IPS-18a (cell line): Measurements from ENCODE around the gene PPP2R1A.
"Not testable (repeated sequence)": the region's sequence is repeated elsewhere in the genome, so short reads cannot be mapped to it uniquely, and the experiment has no call there.

ENCODE experiments used
- H3K27ac ChIP-seq: one replicate; pipeline ENCODE4 v1.5.1; 2013; ENCODE audit warnings: low read length
- H3K27me3 ChIP-seq: one replicate; pipeline ENCODE4 v1.6.1; 2013; ENCODE audit warnings: mild to moderate bottlenecking, low read length; ENCODE audit not compliant: control insufficient read depth, insufficient read depth
- H3K36me3 ChIP-seq: one replicate; pipeline ENCODE4 v1.6.1; 2013; ENCODE audit warnings: low read depth, low read length; ENCODE audit not compliant: control insufficient read depth
- H3K4me1 ChIP-seq: one replicate; pipeline ENCODE4 v1.6.1; 2013; ENCODE audit warnings: low read depth, low read length; ENCODE audit not compliant: control insufficient read depth
- H3K4me3 ChIP-seq: one replicate; pipeline ENCODE4 v1.5.1; 2013; ENCODE audit warnings: low read length
- H3K9ac ChIP-seq: one replicate; pipeline ENCODE4 v1.6.1; 2013; ENCODE audit warnings: mild to moderate bottlenecking, low read length, moderate library complexity
- H3K9me3 ChIP-seq: one replicate; pipeline ENCODE4 v1.6.1; 2013; ENCODE audit warnings: low read depth, low read length; ENCODE audit not compliant: control insufficient read depth

Gene PPP2R1A

GRCh38 chr19:52187407-52187806, 2.4 kb upstream of the PPP2R1A start:
- Histone ChIP-seq H3K4me3 (no peak overlapping the region), H3K27ac (no peak overlapping the region), H3K9ac (no peak overlapping the region), H3K4me1 (peaks cover 10% of the 10 kb centered on the region), H3K9me3 (no peaks in the 10 kb centered on the region), H3K36me3 (no peaks in the 10 kb centered on the region), H3K27me3 (no peaks in the 10 kb centered on the region)

- peaks cover 4% of the 10 kb centered on the region for H3K36me3 ChIP-seq
- H3K9ac ChIP-seq: peak overlapping the region; percentile 53
- no peaks in the 10 kb centered on the region for H3K9me3 ChIP-seq
- H3K27me3 ChIP-seq: no peaks in the 10 kb centered on the region
- peak overlapping the region; percentile 47 for H3K4me3 ChIP-seq
- H3K4me1 ChIP-seq: peaks cover 10% of the 10 kb centered on the region
- peak overlapping the region; percentile 38 for H3K27ac ChIP-seq
Measured at GRCh38 chr19:52188822-52189734, 774 bp upstream of the PPP2R1A start.

- Histone ChIP-seq H3K36me3 (peaks cover 12% of the 10 kb centered on the region), H3K4me3 (peak overlapping the region; percentile 83), H3K27me3 (no peaks in the 10 kb centered on the region), H3K27ac (peak overlapping the region; percentile 55), H3K9me3 (no peaks in the 10 kb centered on the region), H3K9ac (peak overlapping the region; percentile 83), H3K4me1 (peaks cover 10% of the 10 kb centered on the region)
Measured at GRCh38 chr19:52190487-52191293, 838 bp downstream of the PPP2R1A start.

GRCh38 chr19:52191389-52191788, 1.5 kb downstream of the PPP2R1A start:
- H3K27ac ChIP-seq: no peak overlapping the region
- H3K27me3 ChIP-seq: no peaks in the 10 kb centered on the region
- peaks cover 10% of the 10 kb centered on the region for H3K4me1 ChIP-seq

GRCh38 chr19:52191951-52192350, 2.1 kb downstream of the PPP2R1A start:
- H3K36me3 ChIP-seq: peaks cover 24% of the 10 kb centered on the region
- no peak overlapping the region for H3K27ac ChIP-seq
- H3K9ac ChIP-seq: peak overlapping the region; percentile 83
- H3K9me3 ChIP-seq: no peaks in the 10 kb centered on the region
- H3K4me3 ChIP-seq: peak overlapping the region; percentile 83
- H3K4me1 ChIP-seq: peaks cover 10% of the 10 kb centered on the region
- H3K27me3 ChIP-seq: no peaks in the 10 kb centered on the region

More at GRCh38 chr19:52191389-52191788, 1.5 kb downstream of the PPP2R1A start:
- Histone ChIP-seq H3K4me3 (peak overlapping the region; percentile 83), H3K36me3 (peaks cover 18% of the 10 kb centered on the region), H3K9me3 (no peaks in the 10 kb centered on the region), H3K9ac (peak overlapping the region; percentile 83)

GRCh38 chr19:52196256-52196967, 6.6 kb downstream of the PPP2R1A start:
- H3K36me3 ChIP-seq: peaks cover 44% of the 10 kb centered on the region
- H3K27ac ChIP-seq: no peak overlapping the region
- peaks cover 5% of the 10 kb centered on the region for H3K4me1 ChIP-seq
- H3K9me3 ChIP-seq: no peaks in the 10 kb centered on the region
- no peak overlapping the region for H3K4me3 ChIP-seq
- no peak overlapping the region for H3K9ac ChIP-seq
- H3K27me3 ChIP-seq: no peaks in the 10 kb centered on the region

GRCh38 chr19:52197964-52198363, 8.1 kb downstream of the PPP2R1A start:
- H3K9ac ChIP-seq: no peak overlapping the region
- H3K4me3 ChIP-seq: no peak overlapping the region
- no peaks in the 10 kb centered on the region for H3K27me3 ChIP-seq
- no peaks in the 10 kb centered on the region for H3K4me1 ChIP-seq
- H3K36me3 ChIP-seq: peaks cover 58% of the 10 kb centered on the region
- no peak overlapping the region for H3K27ac ChIP-seq
- no peaks in the 10 kb centered on the region for H3K9me3 ChIP-seq

GRCh38 chr19:52198678-52199077, 8.8 kb downstream of the PPP2R1A start:
- H3K4me1 ChIP-seq: no peaks in the 10 kb centered on the region
- no peak overlapping the region for H3K27ac ChIP-seq
- H3K9me3 ChIP-seq: no peaks in the 10 kb centered on the region
- H3K9ac ChIP-seq: no peak overlapping the region
- peaks cover 62% of the 10 kb centered on the region for H3K36me3 ChIP-seq
- H3K4me3 ChIP-seq: no peak overlapping the region
- H3K27me3 ChIP-seq: no peaks in the 10 kb centered on the region

GRCh38 chr19:52200044-52200443, 10.2 kb downstream of the PPP2R1A start:
- H3K9ac ChIP-seq: no peak overlapping the region

GRCh38 chr19:52200755-52201391, 11.0 kb downstream of the PPP2R1A start:
- H3K36me3 ChIP-seq: peaks cover 75% of the 10 kb centered on the region
- not testable (repeated sequence) for H3K27me3 ChIP-seq, H3K4me1 ChIP-seq, H3K9me3 ChIP-seq, H3K27ac ChIP-seq, H3K9ac ChIP-seq, H3K4me3 ChIP-seq

More at GRCh38 chr19:52200044-52200443, 10.2 kb downstream of the PPP2R1A start:
- H3K36me3 ChIP-seq: peaks cover 75% of the 10 kb centered on the region
- no peak overlapping the region for H3K4me3 ChIP-seq
- H3K4me1 ChIP-seq: no peaks in the 10 kb centered on the region
- no peaks in the 10 kb centered on the region for H3K9me3 ChIP-seq
- no peak overlapping the region for H3K27ac ChIP-seq
- H3K27me3 ChIP-seq: no peaks in the 10 kb centered on the region

- Histone ChIP-seq H3K36me3 (peaks cover 89% of the 10 kb centered on the region), H3K4me3 (no peak overlapping the region), H3K27me3 (no peaks in the 10 kb centered on the region), H3K9me3 (no peaks in the 10 kb centered on the region), H3K27ac (no peak overlapping the region), H3K9ac (no peak overlapping the region), H3K4me1 (no peaks in the 10 kb centered on the region)
Measured at GRCh38 chr19:52206481-52206880, 16.6 kb downstream of the PPP2R1A start.
